ENCODE measurements around the gene SELENOM.
"Not testable (repeated sequence)": the region's sequence is repeated elsewhere in the genome, so short reads cannot be mapped to it uniquely, and the experiment has no call there.

The SELENOM gene

GRCh38 chr22:31103899-31104694 is 3.3 kb downstream of the SELENOM start:
- no peak for DNase-seq

GRCh38 chr22:31103111-31103510 is 4.3 kb downstream of the SELENOM start:
- DNase-seq, result no peak

DNA sequence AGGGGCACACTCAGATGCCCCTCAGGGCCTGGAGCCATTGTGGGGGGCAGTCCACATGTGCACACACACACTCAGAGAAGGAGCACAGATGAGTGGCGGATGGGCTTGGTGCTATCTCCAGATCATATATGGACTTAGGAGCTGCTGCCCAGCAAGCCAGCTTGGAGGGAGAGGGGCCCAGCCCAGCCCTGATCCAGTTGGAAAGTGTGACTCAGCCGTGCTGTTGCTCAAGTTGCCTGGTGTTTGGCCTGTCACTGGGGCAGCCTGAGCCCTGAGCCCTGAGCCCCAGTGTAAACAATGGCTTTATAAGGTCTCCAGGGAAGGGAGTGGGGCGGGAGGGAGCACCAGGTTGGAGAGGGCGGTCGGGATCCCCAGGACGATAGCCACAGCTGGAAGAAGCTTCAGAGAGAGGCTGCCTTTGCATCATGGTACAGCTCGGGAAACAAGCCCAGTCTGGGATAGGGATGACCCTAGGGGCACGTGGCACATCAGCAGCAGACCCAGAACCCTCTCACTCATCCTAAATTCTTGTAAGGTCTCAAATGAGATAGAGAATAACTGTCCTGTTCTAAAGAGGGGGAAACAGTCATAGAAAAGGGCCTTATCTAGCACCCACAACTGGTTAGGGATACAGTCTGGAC is 4.8 kb downstream of the SELENOM start:
- no peak for DNase-seq

GRCh38 chr22:31100762-31101525 is 6.4 kb downstream of the SELENOM start:
- no peak for DNase-seq

GRCh38 chr22:31099841-31100761 is 7.3 kb downstream of the SELENOM start:
- DNase-seq, result no peak

- DNase-seq, result no peak
These were observed 8.0 kb downstream of the SELENOM start for GRCh38 chr22:31099386-31099785.

- no peak for DNase-seq
These were observed 8.7 kb downstream of the SELENOM start for GRCh38 chr22:31098632-31099110.

DNA sequence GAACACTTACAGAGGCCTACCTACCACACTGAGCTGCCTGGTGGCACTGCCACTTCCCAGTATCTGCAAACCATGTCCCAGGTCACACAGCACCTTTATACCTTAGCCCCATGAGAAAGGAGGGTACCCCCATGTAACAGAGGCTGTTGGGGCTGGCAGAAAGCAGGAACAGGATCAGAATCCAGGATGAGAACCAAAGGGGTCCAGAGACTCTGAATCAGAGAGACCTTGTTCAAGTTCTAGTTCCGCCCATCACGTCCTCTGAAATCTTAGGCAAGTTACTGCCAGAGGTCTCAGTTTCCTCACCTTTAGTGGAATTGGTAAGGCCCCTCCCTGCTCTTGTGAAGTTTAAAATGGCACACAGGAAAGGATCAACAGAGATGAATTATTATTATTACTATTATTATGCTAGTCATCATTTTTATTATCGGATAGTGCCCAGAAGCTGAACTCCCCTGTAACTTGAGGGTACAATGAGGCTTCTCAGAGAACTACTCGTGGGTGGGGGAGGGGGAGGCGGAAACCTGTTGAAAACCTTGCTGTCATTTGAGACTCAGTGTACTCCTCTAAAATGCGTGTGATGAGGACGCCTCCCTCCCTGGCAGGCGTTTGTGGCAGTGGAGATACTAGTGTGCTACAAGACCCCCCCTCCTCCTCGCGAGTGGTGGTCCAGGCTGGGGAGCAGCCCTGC is 9.3 kb downstream of the SELENOM start:
- DNase-seq, result no peak

DNA sequence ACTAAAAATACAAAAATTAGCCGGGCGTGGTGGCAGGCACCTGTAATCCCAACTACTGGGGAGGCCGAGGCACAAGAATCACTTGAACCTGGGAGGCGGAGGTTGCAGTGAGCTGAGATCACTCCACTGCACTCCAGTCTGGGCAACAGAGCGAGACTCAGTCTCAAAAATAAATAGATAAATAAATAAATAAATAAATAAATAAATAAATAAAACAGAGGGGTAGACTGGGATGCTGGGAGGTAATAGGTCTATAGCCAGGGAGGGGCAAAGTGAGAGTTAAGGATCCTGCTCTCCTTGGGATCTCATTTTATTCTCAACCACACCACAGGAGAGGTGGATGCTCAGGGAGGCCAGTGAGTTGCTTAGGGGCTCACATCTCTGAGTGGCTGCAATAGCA is 9.8 kb downstream of the SELENOM start:
- not testable (repeated sequence) for DNase-seq

- DNase-seq, result no peak
These were observed 10.6 kb downstream of the SELENOM start for GRCh38 chr22:31096657-31097279.

DNA sequence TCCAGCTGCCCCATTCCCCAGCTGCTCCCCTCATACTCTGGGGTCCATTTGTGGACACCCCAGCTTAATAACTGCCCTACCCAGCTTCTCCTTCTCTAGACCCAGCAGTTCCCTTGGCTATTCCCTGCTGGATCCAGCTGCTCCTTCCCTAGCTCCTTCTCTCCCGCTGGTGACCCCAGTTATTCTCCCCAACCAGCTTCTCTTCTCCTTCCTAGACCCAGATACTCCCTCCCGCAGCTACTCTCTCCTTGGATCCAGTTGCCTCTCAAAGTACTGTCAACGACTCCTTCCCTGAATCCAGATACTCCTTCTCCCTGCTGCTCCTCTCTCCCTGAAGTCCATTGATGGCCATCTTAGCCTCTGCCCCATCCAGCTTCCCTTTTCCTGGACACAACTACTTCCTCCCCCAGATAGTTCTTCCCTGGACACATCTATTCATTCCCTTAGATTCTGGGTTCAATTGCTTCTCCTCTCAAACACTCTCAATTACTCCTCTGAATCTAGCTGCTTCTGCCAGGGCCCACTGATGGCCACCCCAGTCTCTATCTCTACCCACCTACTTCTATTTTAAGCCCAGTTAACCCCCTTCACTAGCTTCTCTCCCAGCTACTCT is 11.6 kb downstream of the SELENOM start:
- DNase-seq, result no peak

- DNase-seq, result no peak
These were observed 12.6 kb downstream of the SELENOM start for GRCh38 chr22:31094741-31095140.

DNA sequence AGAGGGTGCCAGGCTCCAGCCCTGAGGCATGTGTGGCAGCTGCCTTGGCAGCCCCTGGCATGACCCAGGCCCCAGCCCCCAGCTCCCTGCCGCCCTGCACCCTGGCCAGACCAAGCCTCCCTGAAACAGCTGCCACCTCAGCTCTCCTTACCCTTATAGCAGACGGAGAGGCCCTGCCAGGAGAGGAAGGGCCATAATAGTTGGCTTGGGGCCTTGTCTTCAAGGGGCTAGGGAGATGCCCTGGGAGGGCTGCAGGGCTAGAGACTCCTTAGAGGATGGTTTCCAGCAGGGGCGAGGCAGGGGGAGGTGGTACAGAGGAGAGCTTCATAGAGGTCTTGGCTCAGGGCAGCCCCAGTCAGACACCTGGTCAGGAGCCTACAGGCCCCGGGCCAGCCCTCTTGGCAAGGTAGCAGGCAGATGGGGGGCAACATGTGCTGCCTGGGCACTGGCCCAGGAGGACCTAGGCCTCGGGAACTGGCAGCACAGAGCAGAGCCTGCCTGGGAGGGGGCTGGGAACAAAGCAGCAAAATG is 13.3 kb downstream of the SELENOM start:
- DNase-seq, result no peak

GRCh38 chr22:31093086-31093850 is 14.1 kb downstream of the SELENOM start:
- DNase-seq, result no peak

DNA sequence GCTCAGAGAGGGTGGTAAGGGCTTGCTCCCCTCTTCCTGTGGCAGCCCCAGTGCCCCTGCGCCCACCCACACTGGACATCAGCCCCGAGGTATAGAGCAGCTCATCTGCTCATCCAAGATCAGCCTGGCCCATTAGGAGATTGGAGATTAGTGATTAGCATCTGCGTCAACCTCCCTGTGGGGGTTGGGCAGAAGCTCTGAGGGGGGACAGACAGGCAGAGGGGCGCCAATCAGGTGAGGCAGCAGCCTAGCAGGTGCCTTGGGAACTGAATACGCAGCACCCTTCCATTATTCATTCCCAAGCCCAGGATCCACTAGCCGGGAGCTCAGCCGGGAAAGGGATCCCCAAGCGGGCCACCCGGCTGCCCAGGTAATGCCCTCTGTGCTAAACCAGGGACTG is 15.2 kb downstream of the SELENOM start:
- no peak for DNase-seq

- no peak for DNase-seq
These were observed 16.0 kb downstream of the SELENOM start for GRCh38 chr22:31091106-31091975.

DNA sequence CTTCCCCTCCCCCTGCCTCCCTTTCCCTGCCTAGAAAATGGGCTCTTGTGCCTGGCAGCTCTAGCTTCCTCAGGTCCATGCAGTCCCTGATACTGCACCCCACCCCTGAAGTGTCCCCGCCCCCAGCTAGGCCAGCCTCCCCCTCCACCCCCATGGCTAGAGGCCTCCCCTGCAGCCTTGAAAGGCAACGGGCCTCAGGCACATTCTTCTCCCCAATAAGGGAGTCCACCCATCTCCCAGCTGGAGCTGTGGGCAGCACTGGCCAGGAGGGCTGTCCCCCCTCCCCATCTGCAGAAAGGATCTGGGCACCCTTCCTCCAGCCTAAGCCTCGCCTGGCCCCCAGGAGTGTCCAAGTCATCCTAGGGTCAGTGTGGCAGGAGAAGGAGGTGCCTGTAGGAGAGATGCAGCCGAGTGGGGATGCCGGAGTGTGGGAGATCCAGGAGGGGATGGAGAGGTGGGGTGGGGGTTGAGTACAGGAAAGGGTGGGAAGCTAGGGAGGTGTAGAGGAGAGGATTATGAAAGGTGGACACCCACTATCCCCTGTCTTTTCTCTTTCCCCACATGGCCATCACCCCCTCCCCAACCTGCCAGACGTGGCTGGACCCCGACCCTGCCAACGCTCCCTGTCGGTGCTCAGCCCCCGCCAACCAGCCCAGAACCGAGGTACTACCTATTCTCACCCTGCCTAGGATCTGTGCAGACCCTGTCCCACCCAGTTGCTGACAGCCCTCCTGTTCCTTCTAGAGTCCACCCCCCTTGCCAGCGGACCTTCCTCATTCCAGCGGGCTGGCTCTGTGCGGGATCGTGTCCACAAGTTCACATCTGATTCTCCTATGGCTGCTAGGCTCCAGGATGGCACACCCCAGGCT is 16.9 kb downstream of the SELENOM start:
- no peak for DNase-seq

Data from NCI-H748 treated with DMSO at 0.1 percent for 48 hours (cell line).